H1 (cell line): ENCODE measurements around the gene CEL. TPM values are rescaled to one million over a fixed set of nuclear protein-coding genes. Genes with fewer than 3 reads are reported as not detected.

Experiments used
- EGR1 ChIP-seq: IDR thresholded peaks from 2 replicates; pipeline ENCODE4 v1.6.1; 2011; ENCODE audit warnings: low read depth, low read length, borderline replicate concordance
- POU5F1 ChIP-seq: IDR thresholded peaks from 2 replicates; pipeline ENCODE4 v1.6.1; 2011; ENCODE audit warnings: low read depth, mild to moderate bottlenecking, low read length, moderate library complexity
- polyA plus RNA-seq, 7 experiments: library from polyadenylated mRNA; depleted of rRNA in 3 of 7; stranded (reverse) in 5 of 7; unstranded in 2 of 7; fragments of >200 nt in 5 of 7; fragments of 200-250 nt in 2 of 7; gene quantifications; 1 replicate in 5 of 7; 2 replicates in 1 of 7; 4 replicates in 1 of 7; pipeline versions ENCODE4 v1.2.1 to v1.2.3, GENCODE V29; 2011 to 2013; ENCODE audit warnings: missing spikeins in 2 of 7, mixed read lengths in 2 of 7
- total RNA-seq: library from RNA; stranded (reverse); fragmentation: NEBNext Ultra II Directional; extraction: Animal tissue kit (Norgen Biotek cat#: 25700); gene quantifications from 2 replicates; pipeline ENCODE4 v1.2.1, GENCODE V29; 2021
- TF ChIP-seq, protein P1 (sequence below): fragments of 300-600 bp; sonication (generic); IDR thresholded peaks from 2 replicates; pipeline ENCODE4 v1.7.1; 2012; ENCODE audit warnings: low read length, moderate library complexity, mild to moderate bottlenecking, inconsistent platforms; ENCODE audit not compliant: insufficient replicate concordance
- TF ChIP-seq, protein P2 (sequence below), 3 experiments: IDR thresholded peaks; 1 replicate in 2 of 3; 2 replicates in 1 of 3; pipeline versions ENCODE4 v1.5.1 to v1.6.1; 2011; ENCODE audit warnings: low read length in 3 of 3, mild to moderate bottlenecking in 3 of 3, inconsistent platforms in 2 of 3, low read depth in 1 of 3, moderate library complexity in 1 of 3; ENCODE audit not compliant: insufficient read depth in 1 of 3; ENCODE audit errors: control extremely low read depth in 1 of 3

CEL gene
- total and polyA plus RNA-seq, 2 of the 8 experiments (the other 6 are each of a cell fraction or from before 2014, with no cell fraction given): 1.8 to 3.4 TPM

DNA sequence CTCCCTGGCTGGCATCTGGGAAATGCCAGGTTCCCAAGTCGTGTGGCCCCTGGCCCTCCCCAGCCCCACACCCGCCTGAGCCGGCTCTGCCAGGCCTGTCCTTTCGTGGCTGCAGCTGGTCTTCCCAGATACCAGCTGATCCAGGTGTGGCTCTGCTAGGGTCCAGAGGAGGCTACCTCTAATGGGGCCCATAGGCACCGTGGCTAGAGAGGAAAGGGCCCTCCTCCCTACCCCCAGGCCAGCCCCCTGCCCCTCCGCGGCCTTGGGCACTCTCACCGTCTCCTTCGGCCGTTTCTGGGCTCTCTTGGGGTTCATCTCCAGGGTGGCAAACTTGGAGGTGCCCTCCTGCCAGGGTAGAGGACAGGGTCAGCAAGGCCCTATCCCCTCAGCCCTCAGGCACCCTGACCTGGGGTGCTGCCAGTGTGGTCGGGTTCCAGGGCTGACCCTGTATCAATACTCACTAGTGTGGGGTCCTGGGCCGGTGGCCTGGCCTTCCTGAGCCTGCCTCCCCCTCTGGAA lies 42.3 kb downstream of the CEL start (continued):
- TF ChIP-seq, protein P1, sequence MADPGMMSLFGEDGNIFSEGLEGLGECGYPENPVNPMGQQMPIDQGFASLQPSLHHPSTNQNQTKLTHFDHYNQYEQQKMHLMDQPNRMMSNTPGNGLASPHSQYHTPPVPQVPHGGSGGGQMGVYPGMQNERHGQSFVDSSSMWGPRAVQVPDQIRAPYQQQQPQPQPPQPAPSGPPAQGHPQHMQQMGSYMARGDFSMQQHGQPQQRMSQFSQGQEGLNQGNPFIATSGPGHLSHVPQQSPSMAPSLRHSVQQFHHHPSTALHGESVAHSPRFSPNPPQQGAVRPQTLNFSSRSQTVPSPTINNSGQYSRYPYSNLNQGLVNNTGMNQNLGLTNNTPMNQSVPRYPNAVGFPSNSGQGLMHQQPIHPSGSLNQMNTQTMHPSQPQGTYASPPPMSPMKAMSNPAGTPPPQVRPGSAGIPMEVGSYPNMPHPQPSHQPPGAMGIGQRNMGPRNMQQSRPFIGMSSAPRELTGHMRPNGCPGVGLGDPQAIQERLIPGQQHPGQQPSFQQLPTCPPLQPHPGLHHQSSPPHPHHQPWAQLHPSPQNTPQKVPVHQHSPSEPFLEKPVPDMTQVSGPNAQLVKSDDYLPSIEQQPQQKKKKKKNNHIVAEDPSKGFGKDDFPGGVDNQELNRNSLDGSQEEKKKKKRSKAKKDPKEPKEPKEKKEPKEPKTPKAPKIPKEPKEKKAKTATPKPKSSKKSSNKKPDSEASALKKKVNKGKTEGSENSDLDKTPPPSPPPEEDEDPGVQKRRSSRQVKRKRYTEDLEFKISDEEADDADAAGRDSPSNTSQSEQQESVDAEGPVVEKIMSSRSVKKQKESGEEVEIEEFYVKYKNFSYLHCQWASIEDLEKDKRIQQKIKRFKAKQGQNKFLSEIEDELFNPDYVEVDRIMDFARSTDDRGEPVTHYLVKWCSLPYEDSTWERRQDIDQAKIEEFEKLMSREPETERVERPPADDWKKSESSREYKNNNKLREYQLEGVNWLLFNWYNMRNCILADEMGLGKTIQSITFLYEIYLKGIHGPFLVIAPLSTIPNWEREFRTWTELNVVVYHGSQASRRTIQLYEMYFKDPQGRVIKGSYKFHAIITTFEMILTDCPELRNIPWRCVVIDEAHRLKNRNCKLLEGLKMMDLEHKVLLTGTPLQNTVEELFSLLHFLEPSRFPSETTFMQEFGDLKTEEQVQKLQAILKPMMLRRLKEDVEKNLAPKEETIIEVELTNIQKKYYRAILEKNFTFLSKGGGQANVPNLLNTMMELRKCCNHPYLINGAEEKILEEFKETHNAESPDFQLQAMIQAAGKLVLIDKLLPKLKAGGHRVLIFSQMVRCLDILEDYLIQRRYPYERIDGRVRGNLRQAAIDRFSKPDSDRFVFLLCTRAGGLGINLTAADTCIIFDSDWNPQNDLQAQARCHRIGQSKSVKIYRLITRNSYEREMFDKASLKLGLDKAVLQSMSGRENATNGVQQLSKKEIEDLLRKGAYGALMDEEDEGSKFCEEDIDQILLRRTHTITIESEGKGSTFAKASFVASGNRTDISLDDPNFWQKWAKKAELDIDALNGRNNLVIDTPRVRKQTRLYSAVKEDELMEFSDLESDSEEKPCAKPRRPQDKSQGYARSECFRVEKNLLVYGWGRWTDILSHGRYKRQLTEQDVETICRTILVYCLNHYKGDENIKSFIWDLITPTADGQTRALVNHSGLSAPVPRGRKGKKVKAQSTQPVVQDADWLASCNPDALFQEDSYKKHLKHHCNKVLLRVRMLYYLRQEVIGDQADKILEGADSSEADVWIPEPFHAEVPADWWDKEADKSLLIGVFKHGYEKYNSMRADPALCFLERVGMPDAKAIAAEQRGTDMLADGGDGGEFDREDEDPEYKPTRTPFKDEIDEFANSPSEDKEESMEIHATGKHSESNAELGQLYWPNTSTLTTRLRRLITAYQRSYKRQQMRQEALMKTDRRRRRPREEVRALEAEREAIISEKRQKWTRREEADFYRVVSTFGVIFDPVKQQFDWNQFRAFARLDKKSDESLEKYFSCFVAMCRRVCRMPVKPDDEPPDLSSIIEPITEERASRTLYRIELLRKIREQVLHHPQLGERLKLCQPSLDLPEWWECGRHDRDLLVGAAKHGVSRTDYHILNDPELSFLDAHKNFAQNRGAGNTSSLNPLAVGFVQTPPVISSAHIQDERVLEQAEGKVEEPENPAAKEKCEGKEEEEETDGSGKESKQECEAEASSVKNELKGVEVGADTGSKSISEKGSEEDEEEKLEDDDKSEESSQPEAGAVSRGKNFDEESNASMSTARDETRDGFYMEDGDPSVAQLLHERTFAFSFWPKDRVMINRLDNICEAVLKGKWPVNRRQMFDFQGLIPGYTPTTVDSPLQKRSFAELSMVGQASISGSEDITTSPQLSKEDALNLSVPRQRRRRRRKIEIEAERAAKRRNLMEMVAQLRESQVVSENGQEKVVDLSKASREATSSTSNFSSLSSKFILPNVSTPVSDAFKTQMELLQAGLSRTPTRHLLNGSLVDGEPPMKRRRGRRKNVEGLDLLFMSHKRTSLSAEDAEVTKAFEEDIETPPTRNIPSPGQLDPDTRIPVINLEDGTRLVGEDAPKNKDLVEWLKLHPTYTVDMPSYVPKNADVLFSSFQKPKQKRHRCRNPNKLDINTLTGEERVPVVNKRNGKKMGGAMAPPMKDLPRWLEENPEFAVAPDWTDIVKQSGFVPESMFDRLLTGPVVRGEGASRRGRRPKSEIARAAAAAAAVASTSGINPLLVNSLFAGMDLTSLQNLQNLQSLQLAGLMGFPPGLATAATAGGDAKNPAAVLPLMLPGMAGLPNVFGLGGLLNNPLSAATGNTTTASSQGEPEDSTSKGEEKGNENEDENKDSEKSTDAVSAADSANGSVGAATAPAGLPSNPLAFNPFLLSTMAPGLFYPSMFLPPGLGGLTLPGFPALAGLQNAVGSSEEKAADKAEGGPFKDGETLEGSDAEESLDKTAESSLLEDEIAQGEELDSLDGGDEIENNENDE: no peak
- no peak for TF ChIP-seq EGR1
- TF ChIP-seq, protein P2, sequence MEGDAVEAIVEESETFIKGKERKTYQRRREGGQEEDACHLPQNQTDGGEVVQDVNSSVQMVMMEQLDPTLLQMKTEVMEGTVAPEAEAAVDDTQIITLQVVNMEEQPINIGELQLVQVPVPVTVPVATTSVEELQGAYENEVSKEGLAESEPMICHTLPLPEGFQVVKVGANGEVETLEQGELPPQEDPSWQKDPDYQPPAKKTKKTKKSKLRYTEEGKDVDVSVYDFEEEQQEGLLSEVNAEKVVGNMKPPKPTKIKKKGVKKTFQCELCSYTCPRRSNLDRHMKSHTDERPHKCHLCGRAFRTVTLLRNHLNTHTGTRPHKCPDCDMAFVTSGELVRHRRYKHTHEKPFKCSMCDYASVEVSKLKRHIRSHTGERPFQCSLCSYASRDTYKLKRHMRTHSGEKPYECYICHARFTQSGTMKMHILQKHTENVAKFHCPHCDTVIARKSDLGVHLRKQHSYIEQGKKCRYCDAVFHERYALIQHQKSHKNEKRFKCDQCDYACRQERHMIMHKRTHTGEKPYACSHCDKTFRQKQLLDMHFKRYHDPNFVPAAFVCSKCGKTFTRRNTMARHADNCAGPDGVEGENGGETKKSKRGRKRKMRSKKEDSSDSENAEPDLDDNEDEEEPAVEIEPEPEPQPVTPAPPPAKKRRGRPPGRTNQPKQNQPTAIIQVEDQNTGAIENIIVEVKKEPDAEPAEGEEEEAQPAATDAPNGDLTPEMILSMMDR (IDR thresholded peaks at IDR 0.05; ENCODE audit: control extremely low read depth in 1 of 3, insufficient read depth in 1 of 3, low read depth in 1 of 3, low read length in 3 of 3): no peak
- TF ChIP-seq POU5F1: no peak
- TF ChIP-seq, all 59 proteins: peak for 0
